SHP77 treated with DMSO at 0.1 percent for 48 hours (cell line): ENCODE data around the gene ENTPD8.
"Not testable (repeated sequence)": the region's sequence is repeated elsewhere in the genome, so short reads cannot be mapped to it uniquely, and the experiment has no call there.

Source experiments
- DNase-seq: peaks from one replicate; lab custom pipeline; 2025; lab: John Stamatoyannopoulos, UW

Gene ENTPD8

DNA sequence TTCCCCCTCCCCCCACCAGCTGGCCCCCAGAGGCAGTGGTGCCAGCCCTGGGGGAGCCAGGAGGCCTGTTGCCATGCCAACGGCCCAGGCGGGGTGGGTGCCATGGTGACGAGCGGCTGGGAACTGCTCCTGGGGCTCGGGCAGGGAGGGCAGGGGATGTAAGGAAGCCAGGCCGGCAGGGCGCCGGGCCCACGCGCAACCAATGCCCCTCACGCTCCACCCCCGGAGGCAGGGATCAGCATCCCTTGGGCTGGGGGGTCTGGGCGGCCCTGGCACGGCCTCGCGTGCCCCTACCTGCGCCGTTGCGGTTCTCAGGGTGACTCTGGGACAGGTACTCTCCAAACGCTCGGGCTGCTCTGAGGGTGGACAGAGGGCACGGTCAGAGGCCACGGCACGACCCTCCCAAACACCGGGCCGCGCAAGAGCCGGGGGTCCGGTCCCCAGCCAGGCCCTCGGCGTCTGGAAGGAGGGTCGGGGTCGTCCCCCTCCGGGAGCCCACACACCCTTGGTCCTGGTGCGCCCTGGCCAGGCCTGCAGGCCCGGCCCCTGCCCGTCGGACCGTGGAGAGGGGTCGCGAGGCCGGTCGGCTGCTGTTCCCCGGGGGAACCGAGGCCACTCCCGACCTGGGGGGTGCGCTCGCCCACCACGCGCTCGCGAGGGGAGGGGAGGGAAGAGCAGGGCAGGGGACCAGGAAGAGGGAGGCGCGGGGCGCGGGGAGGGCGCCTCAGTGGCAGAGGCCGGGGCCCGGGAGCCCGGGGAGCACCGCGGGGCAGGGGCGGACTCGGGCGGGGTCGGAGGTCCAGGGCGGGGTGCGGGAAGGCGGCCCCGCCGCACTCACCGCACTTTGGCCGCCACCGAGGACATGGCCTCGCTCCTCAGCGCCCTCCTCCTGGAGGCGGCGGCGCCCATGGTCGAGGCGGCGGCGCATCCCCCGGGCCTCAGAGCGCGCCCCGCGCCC lies 17.3 kb upstream of the ENTPD8 start:
- DNase-seq, result no peak

DNA sequence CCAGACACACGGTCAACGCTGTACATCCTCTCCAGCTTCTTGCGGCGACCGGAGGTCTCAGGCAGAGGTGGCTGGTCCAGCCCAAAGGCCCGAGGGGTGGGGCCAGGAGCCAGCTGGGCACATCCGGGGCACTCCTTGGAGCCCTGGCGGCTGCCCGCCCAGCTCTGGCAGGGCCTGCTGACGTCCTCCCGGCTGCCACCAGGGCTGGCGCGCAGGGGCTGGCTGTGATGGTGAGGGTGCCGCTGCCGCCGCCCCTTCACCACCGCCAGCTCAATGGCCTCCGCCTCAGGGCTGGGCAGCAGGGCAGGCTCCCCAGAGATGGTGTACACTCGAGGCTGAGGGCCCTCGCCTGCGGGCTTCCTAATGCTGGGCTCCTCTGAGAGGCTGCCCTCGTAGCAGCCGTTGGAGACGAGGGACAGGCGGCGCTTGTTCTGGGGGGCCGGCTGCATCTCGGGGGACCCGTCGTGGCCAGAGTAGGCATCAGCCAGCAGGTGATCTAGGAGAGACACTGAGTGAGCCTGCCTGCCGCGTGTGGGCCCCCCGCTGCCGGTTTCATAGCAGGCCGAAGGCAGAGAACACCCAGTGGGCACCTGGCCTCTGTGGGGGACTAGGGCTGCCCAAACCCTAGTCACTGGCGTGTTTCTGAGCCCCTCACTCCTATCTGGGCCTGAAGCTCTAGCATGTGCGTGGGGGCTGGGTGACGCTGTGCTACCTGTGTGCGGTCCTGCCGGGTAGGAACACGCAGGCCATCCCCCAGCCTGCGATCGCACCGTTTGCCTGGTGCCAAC lies 16.4 kb upstream of the ENTPD8 start:
- DNase-seq, result no peak

GRCh38 chr9:137456864-137457405 lies 15.8 kb upstream of the ENTPD8 start:
- no peak for DNase-seq

- DNase-seq, result no peak
Observed at GRCh38 chr9:137456061-137456863, 15.1 kb upstream of the ENTPD8 start.

DNA sequence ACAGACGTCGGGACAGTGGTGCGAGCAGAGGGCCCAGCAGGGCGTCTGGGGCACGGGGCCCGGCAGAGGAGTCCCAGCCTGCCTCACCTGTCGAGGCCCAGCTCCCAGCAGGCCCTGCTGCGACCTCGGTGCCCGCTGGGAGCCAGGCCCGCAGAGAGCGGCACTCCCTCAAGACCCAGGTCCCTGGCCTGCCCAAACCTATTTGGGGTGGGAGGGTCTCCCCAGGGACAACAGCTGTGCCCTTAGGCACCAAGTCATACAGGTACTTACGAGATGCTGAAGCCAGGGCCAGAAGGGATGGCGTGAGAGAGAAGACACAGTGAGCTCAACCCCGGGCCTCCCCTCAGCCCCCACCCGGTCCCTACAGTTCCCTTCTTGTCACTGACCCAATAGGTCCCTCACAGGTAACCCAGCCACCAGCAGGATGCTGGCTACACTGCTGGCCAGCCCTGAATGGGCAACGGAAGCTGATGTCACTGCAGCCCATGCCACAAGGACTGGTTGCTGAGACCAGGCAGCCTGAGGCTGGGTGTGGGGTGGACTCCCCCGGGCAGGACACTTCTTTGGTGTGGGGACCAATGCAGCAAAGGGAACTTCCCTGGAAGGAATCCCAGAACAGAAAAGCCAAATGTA lies 14.3 kb upstream of the ENTPD8 start:
- no peak for DNase-seq

DNA sequence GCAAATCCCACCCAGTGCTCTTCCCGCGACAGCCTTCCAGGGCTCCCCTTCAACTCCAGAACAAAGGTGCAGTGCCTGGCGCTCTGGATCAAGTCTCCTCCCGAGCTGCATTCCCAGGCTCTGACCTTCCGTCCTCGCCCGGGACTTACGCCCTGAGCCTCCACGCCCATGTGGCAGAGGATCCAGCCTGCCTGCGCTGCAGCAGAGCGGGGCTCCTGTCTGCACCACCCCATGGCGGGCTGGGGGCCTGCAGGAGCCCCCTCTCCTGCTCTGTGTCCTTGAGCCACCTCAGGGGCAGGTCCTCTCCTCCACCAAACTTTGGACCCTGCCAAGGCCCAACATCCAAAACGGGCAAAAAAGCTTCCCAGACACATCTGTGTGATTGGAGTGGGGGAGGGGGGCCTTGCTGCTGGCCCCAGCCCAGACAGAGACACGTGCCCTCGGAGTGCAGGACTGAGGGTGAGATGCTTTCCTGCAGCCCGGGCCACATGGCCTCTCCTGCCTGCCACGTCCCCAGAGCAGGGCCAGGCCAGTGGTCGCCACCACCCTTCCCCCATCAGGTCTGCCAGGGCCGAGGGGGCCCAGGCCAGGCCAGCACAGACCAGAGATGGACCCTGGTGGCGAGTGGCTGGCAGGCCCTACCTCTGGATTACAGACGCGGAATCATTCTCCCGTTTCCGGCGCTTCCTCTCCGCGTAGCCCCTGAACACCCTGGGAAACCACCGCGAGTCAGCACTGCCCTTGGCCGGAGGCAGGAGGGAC lies 13.6 kb upstream of the ENTPD8 start:
- DNase-seq, result no peak

- DNase-seq, result no peak
Observed at GRCh38 chr9:137454145-137454596, 13.0 kb upstream of the ENTPD8 start.

- no peak for DNase-seq
Observed at GRCh38 chr9:137453643-137454081, 12.5 kb upstream of the ENTPD8 start.

- no peak for DNase-seq
Observed at GRCh38 chr9:137452761-137453642, 11.8 kb upstream of the ENTPD8 start.

DNA sequence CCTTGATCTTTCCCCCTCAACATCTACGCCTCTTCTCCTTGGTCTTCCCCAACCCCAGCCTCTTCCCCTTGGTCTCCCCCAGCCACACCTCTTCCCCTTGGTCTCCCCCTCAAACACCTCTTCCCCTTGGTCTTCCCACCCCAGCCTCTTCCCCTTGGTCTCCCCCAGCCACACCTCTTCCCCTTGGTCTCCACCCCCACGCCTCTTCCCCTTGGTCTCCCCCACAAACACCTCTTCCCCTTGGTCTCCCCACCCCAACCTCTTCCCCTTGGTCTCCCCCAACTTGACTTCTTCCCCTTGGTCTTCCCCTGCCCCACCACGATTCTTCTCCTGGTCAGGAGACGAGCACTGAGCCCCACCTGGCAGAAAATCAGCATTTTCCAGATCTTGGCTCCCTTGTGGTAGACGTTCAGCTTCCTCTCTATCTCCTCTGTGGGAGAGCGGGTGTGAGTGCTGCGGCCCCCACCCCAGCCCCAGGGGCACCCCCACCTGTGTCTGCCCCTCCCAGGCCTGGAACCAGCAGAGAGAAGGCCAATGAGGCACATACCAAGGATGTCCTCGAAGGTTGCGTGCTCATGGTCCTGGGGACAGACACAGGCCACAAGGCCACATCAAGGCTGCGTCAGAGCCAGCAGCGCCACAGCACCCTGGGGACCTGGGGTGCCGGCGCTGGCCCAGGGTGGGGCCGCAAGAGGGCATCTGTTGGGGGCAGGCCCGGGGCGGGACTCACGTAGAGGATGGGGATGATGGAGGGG lies 11.0 kb upstream of the ENTPD8 start:
- no peak for DNase-seq

GRCh38 chr9:137451264-137452005 lies 10.3 kb upstream of the ENTPD8 start:
- DNase-seq, result not testable (repeated sequence)

DNA sequence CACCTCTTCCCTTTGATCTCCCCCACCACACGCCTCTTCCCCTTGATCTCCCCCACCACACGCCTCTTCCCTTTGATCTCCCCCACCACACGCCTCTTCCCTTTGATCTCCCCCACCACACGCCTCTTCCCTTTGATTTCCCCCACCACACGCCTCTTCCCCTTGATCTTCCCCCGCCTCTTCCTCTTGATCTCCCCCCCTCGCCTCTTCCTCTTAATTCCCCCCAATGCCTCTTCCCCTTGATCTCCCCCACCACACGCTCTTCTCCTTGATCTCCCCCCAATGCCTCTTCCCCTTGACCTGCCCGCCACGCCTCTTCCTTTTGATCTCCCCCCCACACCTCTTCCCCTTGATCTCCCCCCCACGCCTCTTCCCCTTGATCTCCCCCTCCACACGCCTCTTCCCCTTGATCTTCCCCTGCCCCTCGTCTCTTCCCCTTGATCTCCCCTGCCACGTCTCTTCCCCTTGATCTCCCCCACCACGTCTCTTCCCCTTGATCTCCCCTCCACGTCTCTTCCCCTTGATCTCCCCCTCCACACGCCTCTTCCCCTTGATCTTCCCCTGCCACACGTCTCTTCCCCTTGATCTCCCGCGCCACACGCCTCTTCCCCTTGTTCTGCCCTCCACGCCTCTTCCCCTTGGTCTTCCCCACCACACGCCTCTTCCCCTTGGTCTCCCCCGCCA lies 9.5 kb upstream of the ENTPD8 start:
- not testable (repeated sequence) for DNase-seq

DNA sequence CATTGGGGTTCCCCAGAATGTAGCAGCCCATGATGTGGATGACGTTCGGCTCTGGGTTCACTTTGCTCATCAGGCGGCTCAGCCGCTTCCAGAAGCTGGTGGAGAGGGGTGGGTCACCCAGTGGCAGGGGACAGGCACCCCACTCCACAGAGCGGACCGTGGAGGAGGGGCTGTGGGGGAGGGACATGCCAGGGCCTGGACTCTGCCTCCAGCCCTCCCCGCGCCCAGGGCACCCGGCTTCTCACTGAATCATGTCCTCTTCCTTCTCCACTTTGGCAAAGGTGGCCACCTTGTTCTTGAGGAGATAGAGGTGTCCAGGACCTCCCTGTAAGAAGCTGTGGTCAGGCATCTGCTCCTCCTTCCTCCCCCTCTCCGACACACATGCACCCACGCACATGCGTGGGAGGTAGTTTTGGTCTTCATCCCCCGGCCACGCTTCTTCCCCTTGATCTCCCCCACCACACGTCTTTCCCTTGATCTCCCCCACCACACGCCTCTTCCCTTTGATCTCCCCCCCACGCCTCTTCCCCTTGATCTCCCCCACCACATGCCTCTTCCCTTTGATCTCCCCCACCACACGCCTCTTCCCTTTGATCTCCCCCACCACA lies 8.9 kb upstream of the ENTPD8 start:
- DNase-seq, result no peak

DNA sequence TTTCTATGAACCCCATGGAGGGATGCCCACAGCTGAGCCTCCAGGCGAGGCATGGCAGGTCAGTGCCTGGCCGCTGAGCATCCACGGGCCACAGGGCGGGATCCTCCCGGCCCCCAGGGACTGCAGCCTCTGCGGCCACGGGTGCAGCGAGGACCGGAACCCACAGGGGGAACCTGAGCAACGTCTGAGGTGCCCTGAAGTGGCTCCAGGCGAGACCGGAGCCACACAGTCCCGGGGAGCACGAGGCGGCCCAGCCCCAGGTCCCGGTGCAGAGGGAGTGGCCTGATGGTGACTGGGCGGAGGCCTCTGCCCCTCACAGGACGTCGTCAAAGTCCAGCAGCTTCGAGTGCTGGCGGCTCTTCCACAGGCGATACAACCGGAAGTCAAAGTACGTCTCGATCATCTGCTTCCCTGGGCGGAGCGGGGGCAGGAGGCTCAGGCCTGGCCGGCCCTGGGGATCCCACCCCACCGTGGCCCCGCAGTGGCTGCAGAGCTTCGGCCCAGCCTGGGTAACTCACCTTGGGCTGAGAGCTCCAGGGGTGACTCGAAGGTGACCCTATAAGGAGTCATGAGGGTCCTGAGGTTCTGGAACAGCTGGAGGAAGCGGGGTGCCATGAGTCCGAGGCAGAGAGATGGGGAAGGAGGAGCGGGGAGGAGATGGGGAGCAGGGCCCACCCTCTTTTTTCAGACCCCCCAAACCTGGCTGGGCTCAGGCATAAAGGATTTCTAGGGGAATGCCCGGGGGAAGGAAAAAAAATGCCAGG lies 8.1 kb upstream of the ENTPD8 start:
- DNase-seq, result no peak

DNA sequence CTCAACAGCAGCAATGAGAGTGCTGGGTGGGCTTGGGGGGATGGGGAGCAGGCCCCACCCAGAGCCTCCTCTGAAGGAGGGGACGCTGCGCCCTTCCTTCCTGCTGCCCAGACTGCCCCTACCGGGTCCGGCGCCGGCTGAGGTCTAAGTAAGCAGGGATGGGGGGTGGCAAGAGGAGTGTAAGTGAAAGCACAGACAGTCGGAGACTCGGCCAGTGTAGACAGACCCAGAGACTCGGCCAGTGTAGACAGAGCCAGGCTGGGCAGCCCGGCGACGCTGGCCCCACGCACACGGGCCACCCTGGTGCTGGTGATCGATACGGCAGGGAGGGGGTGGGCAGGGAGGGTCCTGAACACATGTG lies 7.4 kb upstream of the ENTPD8 start:
- no peak for DNase-seq
